ENCODE data around the gene EEF1AKMT2. TPM values are rescaled to one million over a fixed set of nuclear protein-coding genes. Genes with fewer than 3 reads are reported as not detected.

Gene EEF1AKMT2
- total RNA-seq, 1 donor from 2014 or later, result 21.4 TPM

Other genes starting within 250 kb of the EEF1AKMT2 start
- gene FAM53B, start 47.5 kb downstream of the EEF1AKMT2 start, total RNA-seq, result 24.1 and 25.7 TPM in 2 replicates
- gene ABRAXAS2, start 9.9 kb upstream of the EEF1AKMT2 start, total RNA-seq, result 15.8 and 16.0 TPM in 2 replicates
- gene ZRANB1, start 150.2 kb upstream of the EEF1AKMT2 start, total RNA-seq, result 13.2 and 13.4 TPM in 2 replicates

Data from T-helper 2 cell treated with Interferon-gamma antibody and Interleukin-4, amounts not matched to agents 100 ng/mL and 5 ng/mL, for 36 hours (primary cell).